HepG2 (cell line): Measurements from ENCODE around the gene USH2A. TPM values are rescaled to one million over a fixed set of nuclear protein-coding genes. Genes with fewer than 3 reads are reported as not detected.

Source experiments
- ATAC-seq: fragments of 200-7000 bp; cut with Tn5 transposase; 3 replicates; pipeline ENCODE4 v1.9.1; 2020; ENCODE audit warnings: mild to moderate bottlenecking, moderate library complexity
- BruUV-seq: library from RNA; stranded (reverse); fragments of 400-500 nt; replicated peaks from 2 replicates; lab custom pipeline; 2021; lab: Mats Ljungman, UMichigan
- CTCF ChIA-PET: fragments of 300-600 bp; formaldehyde crosslinking; extraction: SDS; loops from one replicate; lab custom pipeline; 2021; ENCODE audit warnings: low total read pairs, inconsistent platforms, low intra/inter-chr PET ratio; lab: Yijun Ruan, JAX
- POLR2A ChIA-PET: fragments of 350-600 bp; sonication (Branson Sonifier 250); formaldehyde crosslinking; loops from one replicate; lab custom pipeline; 2020; ENCODE audit warnings: antibody characterized with exemption, inconsistent platforms; lab: Yijun Ruan, JAX
- DNase-seq: peaks from one replicate; pipeline ENCODE4 v3.0.0-alpha.2; 2015; ENCODE audit warnings: low spot score
- FAIRE-seq: peaks from 3 replicates; lab custom pipeline; 2011; peaks lifted over from hg19 to GRCh38; lab: Jason Lieb, UNC
- H2AFZ ChIP-seq: one replicate; pipeline ENCODE4 v1.6.1; 2011; ENCODE audit warnings: low read length, inconsistent platforms
- H3K27ac ChIP-seq: fragments of 300-600 bp; 3 replicates; pipeline ENCODE4 v1.8.0; 2011; ENCODE audit warnings: mixed run types, mild to moderate bottlenecking, mixed read lengths, low read length, inconsistent platforms; ENCODE audit not compliant: insufficient read depth; ENCODE audit errors: extremely low read length
- H3K27me3 ChIP-seq, 2 experiments: fragments of 200-600 bp in 1 of 2; 2 replicates in 1 of 2; 3 replicates in 1 of 2; pipeline versions ENCODE4 v1.6.0 to v1.8.0; 2011; ENCODE audit warnings: low read length in 2 of 2, mild to moderate bottlenecking in 2 of 2, moderate library complexity in 2 of 2, inconsistent platforms in 1 of 2; ENCODE audit not compliant: insufficient read depth in 2 of 2, control insufficient read depth in 1 of 2
- H3K36me3 ChIP-seq, 2 experiments: fragments of 200-600 bp in 1 of 2; replicated peaks in 1 of 2; 2 replicates in 1 of 2; 3 replicates in 1 of 2; pipeline versions ENCODE4 v1.5.1 to v1.8.0; 2011; ENCODE audit warnings: low read length in 2 of 2, inconsistent platforms in 1 of 2; ENCODE audit not compliant: insufficient read depth in 2 of 2, control insufficient read depth in 1 of 2
- H3K4me1 ChIP-seq: 2 replicates; pipeline ENCODE4 v1.5.1; 2012; ENCODE audit warnings: low read length, inconsistent platforms; ENCODE audit not compliant: insufficient read depth
- H3K4me2 ChIP-seq: 2 replicates; pipeline ENCODE4 v1.6.0; 2011; ENCODE audit warnings: low read depth, low read length, inconsistent platforms
- H3K4me3 ChIP-seq, 3 experiments: fragments of 200-600 bp in 1 of 3; sonication (generic), shearing (Covaris generic) in 1 of 3; replicated peaks in 1 of 3; 2 replicates each; pipeline ENCODE4 v1.5.1; 2011 to 2016; ENCODE audit warnings: low read length in 3 of 3, inconsistent platforms in 2 of 3, low read depth in 2 of 3, mild to moderate bottlenecking in 2 of 3, control low read depth in 1 of 3, mixed read lengths in 1 of 3; ENCODE audit not compliant: insufficient read depth in 1 of 3
- H3K79me2 ChIP-seq: one replicate; pipeline ENCODE4 v1.6.1; 2011; ENCODE audit warnings: low read length, inconsistent platforms; ENCODE audit not compliant: insufficient read depth
- H3K9ac ChIP-seq: 2 replicates; pipeline ENCODE4 v1.6.0; 2011; ENCODE audit warnings: mild to moderate bottlenecking, low read depth, low read length, inconsistent platforms; ENCODE audit not compliant: insufficient read depth
- H3K9me3 ChIP-seq: 2 replicates; pipeline ENCODE4 v1.5.1; 2012; ENCODE audit warnings: mild to moderate bottlenecking, low read length
- H4K20me1 ChIP-seq: 2 replicates; pipeline ENCODE4 v1.6.0; 2011; ENCODE audit warnings: inconsistent platforms, mild to moderate bottlenecking, low read length, moderate library complexity; ENCODE audit not compliant: insufficient read depth
- ARID4A ChIP-seq: sonication (generic); formaldehyde crosslinking; IDR thresholded peaks from 2 replicates; pipeline ENCODE4 v1.5.0; 2020; ENCODE audit warnings: mild to moderate bottlenecking, missing genetic modification reagents, borderline replicate concordance
- ATF1 ChIP-seq: IDR thresholded peaks from 2 replicates; pipeline ENCODE4 v1.6.1; 2016; ENCODE audit warnings: mild to moderate bottlenecking, control low read depth
- CBFB ChIP-seq: sonication (generic); formaldehyde crosslinking; IDR thresholded peaks from 2 replicates; pipeline ENCODE4 v1.4.0; 2020; ENCODE audit warnings: missing genetic modification reagents
- GFI1 ChIP-seq: sonication (generic); formaldehyde crosslinking; IDR thresholded peaks from 2 replicates; pipeline ENCODE4 v1.5.0; 2020; ENCODE audit warnings: missing genetic modification reagents, mild to moderate bottlenecking, borderline replicate concordance
- JUND ChIP-seq: sonication (generic); formaldehyde crosslinking; IDR thresholded peaks from 2 replicates; pipeline ENCODE4 v1.8.0; 2022; ENCODE audit warnings: mild to moderate bottlenecking, missing genetic modification reagents
- MAFF ChIP-seq: IDR thresholded peaks from 2 replicates; pipeline ENCODE4 v1.6.1; 2011; ENCODE audit warnings: low read depth, low read length, improper control_type of control experiment
- MAFK ChIP-seq, 2 experiments: IDR thresholded peaks in 1 of 2; conservative IDR thresholded peaks in 1 of 2; 2 replicates each; pipeline ENCODE4 v1.6.1; 2011; ENCODE audit warnings: improper control_type of control experiment in 2 of 2, low read length in 2 of 2
- MBD4 ChIP-seq: IDR thresholded peaks from 2 replicates; pipeline ENCODE4 v1.6.1; 2012; ENCODE audit warnings: low read length, inconsistent platforms, borderline replicate concordance
- POLR2AphosphoS2 ChIP-seq: IDR thresholded peaks from 2 replicates; pipeline ENCODE4 v1.6.1; 2011; ENCODE audit warnings: low read depth, low read length, improper control_type of control experiment
- YEATS4 ChIP-seq: sonication (generic); formaldehyde crosslinking; IDR thresholded peaks from 2 replicates; pipeline ENCODE4 v1.4.0; 2020; ENCODE audit warnings: missing genetic modification reagents, borderline replicate concordance
- ZNF432 ChIP-seq: sonication (generic); formaldehyde crosslinking; IDR thresholded peaks from 2 replicates; pipeline ENCODE4 v1.5.0; 2020; ENCODE audit warnings: missing genetic modification reagents, mild to moderate bottlenecking, borderline replicate concordance
- ZNF563 ChIP-seq: sonication (generic); formaldehyde crosslinking; IDR thresholded peaks from 2 replicates; pipeline ENCODE4 v1.8.0; 2022; ENCODE audit warnings: mild to moderate bottlenecking, moderate library complexity, missing genetic modification reagents
- ZNF614 ChIP-seq: IDR thresholded peaks from 2 replicates; pipeline ENCODE4 v1.6.1; 2018; ENCODE audit warnings: missing biosample characterization, missing genetic modification reagents, inconsistent platforms, borderline replicate concordance
- WGBS: methylation state at CpG from one replicate; pipeline ENCODE4 v1.1.6; 2017; ENCODE audit warnings: low lambda C conversion rate; 5-methylcytosine and 5-hydroxymethylcytosine counted together
- in situ Hi-C: cut with HindIII; loops from 2 replicates; pipeline ENCODE4 v1.10.0; 2017; ENCODE audit warnings: low pct_unique_long_range_greater_than_20kb; ENCODE audit not compliant: extremely low pct_ligation_motif_present
- intact Hi-C: fragments of 100-400 bp; cut with micrococcal nuclease; formaldehyde crosslinking; loops from one replicate; pipeline ENCODE4 v1.10.0; 2022; ENCODE audit not compliant: unreplicated experiment
- polyA plus RNA-seq, 8 experiments: library from polyadenylated mRNA; depleted of rRNA in 3 of 8; stranded (reverse) in 7 of 8; unstranded in 1 of 8; fragments of >200 nt; fragmentation: Illumina TruSeq in 4 of 8; extraction: Trizol in 4 of 8; gene quantifications; 2 replicates each; pipeline versions ENCODE4 v1.2.1 to v1.2.3, GENCODE V29; 2011 to 2016; ENCODE audit warnings: low read depth in 4 of 8, missing spikeins in 1 of 8, mixed read lengths in 1 of 8; ENCODE audit not compliant: insufficient read depth in 1 of 8
- total RNA-seq, 5 experiments: library from RNA; depleted of rRNA; stranded (reverse); fragments of >200 nt; fragmentation: Illumina TruSeq; extraction: Trizol; gene quantifications; 2 replicates each; pipeline ENCODE4 v1.2.3, GENCODE V29; 2016; ENCODE audit warnings: low read depth in 1 of 5

Gene USH2A
- total and polyA plus RNA-seq, 2 of the 13 experiments (the other 11 are each of a cell fraction or from before 2014, with no cell fraction given): 0.02 TPM; not detected in 1

GRCh38 chr1:215779729-215780128 is 643.5 kb downstream of the USH2A start (continued):
- TF ChIP-seq MAFF (no peak), ZNF563 (CRISPR knock-in tag) (no peak), GFI1 (no peak), ARID4A (CRISPR knock-in tag) (no peak), JUND (no peak)

DNA sequence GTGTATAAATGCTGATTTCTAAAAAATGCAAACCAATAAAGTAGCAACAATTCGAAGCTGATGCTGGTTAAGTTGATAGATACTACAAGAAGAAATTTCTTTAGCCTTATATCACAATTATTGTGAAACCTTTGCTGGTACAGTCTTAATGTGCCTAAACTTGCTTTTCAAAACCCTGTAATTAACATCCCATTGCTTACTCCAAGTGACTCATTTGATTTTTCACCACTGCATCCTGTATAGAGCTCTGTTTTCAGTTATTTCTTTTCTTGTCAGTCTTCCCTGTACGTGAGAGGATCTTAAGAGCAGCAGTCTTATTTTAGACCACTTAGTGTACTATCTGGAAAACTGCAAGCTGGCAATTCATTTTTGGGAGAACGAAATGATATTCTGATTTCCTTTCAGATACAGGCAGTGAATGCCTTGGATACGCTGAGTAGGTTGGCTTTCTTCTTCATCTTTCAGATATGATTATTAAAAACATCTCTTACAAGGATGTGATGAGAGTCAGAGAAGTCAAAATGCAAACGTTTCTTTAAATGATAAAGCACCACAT is 645.8 kb downstream of the USH2A start:
- intact Hi-C loops (no loop called here), in situ Hi-C loops (no loop called here)
- BruUV-seq: no TSS peak
- Histone ChIP-seq H3K4me1 (no peaks in the 10 kb centered on the region), H3K4me3 (no peak overlapping the region), H3K79me2 (no peaks in the 10 kb centered on the region), H3K36me3 (no peaks in the 10 kb centered on the region), H3K9ac (no peak overlapping the region), H2AFZ (no peak overlapping the region), H3K4me2 (no peak overlapping the region), H3K27me3 (no peaks in the 10 kb centered on the region), H3K27ac (no peak overlapping the region), H4K20me1 (no peaks in the 10 kb centered on the region), H3K9me3 (no peaks in the 10 kb centered on the region)
- FAIRE-seq (no peak), ATAC-seq (no peak), DNase-seq (no peak)
- ChIA-PET POLR2A (no interaction called here), CTCF (no interaction called here)
- TF ChIP-seq YEATS4 (CRISPR knock-in tag) (no peak), CBFB (CRISPR knock-in tag) (no peak), MAFF (0 out of 2 replicates have a peak, but pooled peaks have one; percentile 36), MAFK (conservative IDR thresholded peaks at IDR 0.05 in 1 of 2, IDR thresholded peaks at IDR 0.05 in 1 of 2; ENCODE audit: low read length in 2 of 2) (peak; percentile 41 to 52; a peak in 2 of 4 replicates), POLR2AphosphoS2 (no peak), ZNF432 (CRISPR knock-in tag) (no peak), ZNF614 (CRISPR knock-in tag) (no peak), ATF1 (CRISPR knock-in tag) (no peak), MBD4 (no peak)
- WGBS: 2% methylated on average over 5 of the region's 5 CpGs
